ENCODE data around the gene UNC93B1.

GRCh38 chr11:68053117-68053516, 49.2 kb upstream of the UNC93B1 start:
- TF ChIP-seq POLR2A (IDR thresholded peaks at IDR 0.05): no peak
- TF ChIP-seq CTCF (IDR thresholded peaks at IDR 0.05): no peak
- no peak for TF ChIP-seq EP300 (IDR thresholded peaks at IDR 0.05)
